Ascending aorta (tissue), 2 donors: ENCODE measurements around the gene RHOG. TPM values are rescaled to one million over a fixed set of nuclear protein-coding genes. Genes with fewer than 3 reads are reported as not detected.
"Not testable (repeated sequence)": the region's sequence is repeated elsewhere in the genome, so short reads cannot be mapped to it uniquely, and the experiment has no call there.

ENCODE experiments used
- DNase-seq, 2 donors: peaks; one replicate each; pipeline ENCODE4 v3.0.0-alpha.2; 2019; ENCODE audit warnings: low spot score in 2 of 2
- H3K27ac ChIP-seq, 2 donors: fragments of 200-600 bp; sonication (generic); one replicate each; pipeline ENCODE4 v1.5.1; 2016 to 2017; ENCODE audit warnings: mild to moderate bottlenecking in 1 of 2
- H3K27me3 ChIP-seq: fragments of 200-600 bp; sonication (generic); one replicate; pipeline ENCODE4 v1.5.1; 2017
- H3K36me3 ChIP-seq, 2 donors: fragments of 200-600 bp; sonication (generic); one replicate each; pipeline ENCODE4 v1.5.1; 2016
- H3K4me1 ChIP-seq, 2 donors: fragments of 200-600 bp; sonication (generic); one replicate each; pipeline ENCODE4 v1.5.1; 2016 to 2017; ENCODE audit warnings: mild to moderate bottlenecking in 1 of 2
- H3K4me3 ChIP-seq, 2 donors: fragments of 200-600 bp; sonication (generic); one replicate each; pipeline ENCODE4 v1.5.1; 2016 to 2017; ENCODE audit warnings: mild to moderate bottlenecking in 1 of 2
- H3K9me3 ChIP-seq, 2 donors: fragments of 200-600 bp; sonication (generic); one replicate each; pipeline ENCODE4 v1.5.1; 2016
- intact Hi-C: fragments of 100-400 bp; cut with DNase I; formaldehyde crosslinking; loops from one replicate; pipeline ENCODE4 v1.15.1; 2023
- total RNA-seq: library from RNA; depleted of rRNA; stranded (reverse); fragments of >200 nt; gene quantifications from one replicate; pipeline ENCODE4 v1.1.0, GENCODE V29; 2016
- TF ChIP-seq, protein P1 (sequence below), 3 experiments: fragments of 200-600 bp in 2 of 3; fragments of 450-650 bp in 1 of 3; sonication (generic) in 2 of 3; IDR thresholded peaks; one replicate each; pipeline ENCODE4 v1.5.1; 2016 to 2019; ENCODE audit warnings: antibody characterized with exemption in 3 of 3, mild to moderate bottlenecking in 1 of 3, moderate library complexity in 1 of 3

RHOG gene
- total RNA-seq, 1 donor from 2014 or later, result 60.7 TPM

DNA sequence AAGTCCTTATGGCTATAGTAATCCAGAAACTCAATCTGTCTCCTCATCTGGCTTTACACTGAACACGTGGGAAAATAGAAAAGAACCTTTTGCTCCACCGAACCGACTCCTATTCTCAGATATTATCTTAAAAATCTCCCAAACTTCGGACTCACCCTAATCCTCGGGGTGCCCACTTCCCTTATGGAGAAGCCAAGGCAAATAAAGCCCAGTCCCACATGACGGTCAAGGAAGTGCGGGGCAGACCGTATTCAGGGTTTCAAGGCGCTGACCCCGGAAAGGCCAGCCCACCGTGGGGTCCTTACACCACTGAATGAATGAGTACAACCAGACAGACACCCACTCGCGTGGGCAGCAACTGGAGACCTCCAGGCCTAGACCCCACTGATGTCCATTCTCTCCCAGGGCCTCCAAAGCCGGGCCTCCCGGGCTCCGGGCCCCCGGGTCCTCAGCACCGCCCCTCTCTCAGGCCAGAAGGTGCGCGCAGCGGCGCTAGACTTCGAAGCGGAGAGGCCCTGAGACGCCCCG, 43.9 kb downstream of the RHOG start:
- H3K4me3 ChIP-seq, result peak overlapping the region; percentile 85 to 86
- peak overlapping the region; percentile 95 to 96 for H3K27ac ChIP-seq
- TF ChIP-seq, protein P1, sequence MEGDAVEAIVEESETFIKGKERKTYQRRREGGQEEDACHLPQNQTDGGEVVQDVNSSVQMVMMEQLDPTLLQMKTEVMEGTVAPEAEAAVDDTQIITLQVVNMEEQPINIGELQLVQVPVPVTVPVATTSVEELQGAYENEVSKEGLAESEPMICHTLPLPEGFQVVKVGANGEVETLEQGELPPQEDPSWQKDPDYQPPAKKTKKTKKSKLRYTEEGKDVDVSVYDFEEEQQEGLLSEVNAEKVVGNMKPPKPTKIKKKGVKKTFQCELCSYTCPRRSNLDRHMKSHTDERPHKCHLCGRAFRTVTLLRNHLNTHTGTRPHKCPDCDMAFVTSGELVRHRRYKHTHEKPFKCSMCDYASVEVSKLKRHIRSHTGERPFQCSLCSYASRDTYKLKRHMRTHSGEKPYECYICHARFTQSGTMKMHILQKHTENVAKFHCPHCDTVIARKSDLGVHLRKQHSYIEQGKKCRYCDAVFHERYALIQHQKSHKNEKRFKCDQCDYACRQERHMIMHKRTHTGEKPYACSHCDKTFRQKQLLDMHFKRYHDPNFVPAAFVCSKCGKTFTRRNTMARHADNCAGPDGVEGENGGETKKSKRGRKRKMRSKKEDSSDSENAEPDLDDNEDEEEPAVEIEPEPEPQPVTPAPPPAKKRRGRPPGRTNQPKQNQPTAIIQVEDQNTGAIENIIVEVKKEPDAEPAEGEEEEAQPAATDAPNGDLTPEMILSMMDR (IDR thresholded peaks at IDR 0.05), result no peak
- H3K27me3 ChIP-seq, result no peaks in the 10 kb centered on the region
- intact Hi-C loops, result loop anchor here (1.0 to 2.0 kb wide), 3 partner anchors 44 to 374 kb away; partner anchors contain the start of gene RRM1
- no peak for DNase-seq
- H3K9me3 ChIP-seq, result no peaks in the 10 kb centered on the region
- H3K36me3 ChIP-seq, result peaks cover 5 to 22% of the 10 kb centered on the region in 2 donors
- H3K4me1 ChIP-seq, result peaks cover 0 to 21% of the 10 kb centered on the region in 2 donors

DNA sequence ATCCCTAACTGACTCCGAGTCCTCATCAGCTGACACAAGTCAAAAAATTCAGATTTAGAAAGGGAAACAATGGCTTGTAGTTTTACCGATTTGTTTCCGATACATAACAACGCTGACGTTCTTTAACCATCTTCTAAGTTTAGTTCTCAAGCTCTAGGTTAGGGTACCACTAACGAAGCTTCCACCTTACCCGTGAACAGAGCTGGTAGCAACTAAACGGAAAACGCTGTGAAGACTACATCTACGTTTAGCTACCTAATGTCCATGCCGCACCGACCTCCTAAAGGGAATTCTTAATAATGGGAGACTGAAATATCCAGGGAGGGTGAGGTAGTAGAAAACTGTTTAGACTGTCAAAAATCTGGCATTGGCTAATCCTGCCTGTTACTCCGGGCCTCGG, 44.4 kb downstream of the RHOG start:
- Histone ChIP-seq H3K36me3 (peaks cover 5 to 22% of the 10 kb centered on the region in 2 donors), H3K27me3 (no peaks in the 10 kb centered on the region), H3K9me3 (no peaks in the 10 kb centered on the region), H3K4me3 (peak overlapping the region; percentile 85 to 86), H3K4me1 (peaks cover 0 to 21% of the 10 kb centered on the region in 2 donors), H3K27ac (peak overlapping the region; percentile 95 to 96)
- intact Hi-C loops, result loop anchor here (2.0 kb wide), 1 partner anchor 374 kb away; no protein-coding TSS in a partner anchor
- TF ChIP-seq, protein P1 (IDR thresholded peaks at IDR 0.05), result no peak
- DNase-seq, result no peak

DNA sequence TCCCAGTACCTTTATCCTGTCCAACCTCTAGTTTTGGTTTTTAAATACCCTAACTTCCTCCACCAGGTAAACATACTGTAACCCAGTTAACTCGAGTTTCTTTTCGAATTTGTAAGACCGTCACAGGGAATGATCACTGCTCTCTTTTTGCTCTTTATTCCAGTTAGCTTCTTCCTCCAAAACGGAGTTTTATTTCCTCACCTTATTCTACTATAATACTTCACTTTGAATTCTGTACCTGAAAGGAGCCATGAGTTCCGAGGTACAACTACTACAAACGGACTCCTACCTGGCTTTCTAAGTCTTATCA, 44.8 kb downstream of the RHOG start:
- Histone ChIP-seq H3K27me3 (no peaks in the 10 kb centered on the region), H3K4me3 (peak overlapping the region; percentile 85 to 86), H3K4me1 (peaks cover 0 to 21% of the 10 kb centered on the region in 2 donors), H3K9me3 (no peaks in the 10 kb centered on the region), H3K36me3 (peaks cover 5 to 22% of the 10 kb centered on the region in 2 donors), H3K27ac (peak overlapping the region in 1 of 2 donors; percentile 95)
- intact Hi-C loops, result loop anchor here (2.0 kb wide), 1 partner anchor 373 kb away; no protein-coding TSS in a partner anchor
- TF ChIP-seq, protein P1 (IDR thresholded peaks at IDR 0.05), result no peak
- DNase-seq, result no peak

DNA sequence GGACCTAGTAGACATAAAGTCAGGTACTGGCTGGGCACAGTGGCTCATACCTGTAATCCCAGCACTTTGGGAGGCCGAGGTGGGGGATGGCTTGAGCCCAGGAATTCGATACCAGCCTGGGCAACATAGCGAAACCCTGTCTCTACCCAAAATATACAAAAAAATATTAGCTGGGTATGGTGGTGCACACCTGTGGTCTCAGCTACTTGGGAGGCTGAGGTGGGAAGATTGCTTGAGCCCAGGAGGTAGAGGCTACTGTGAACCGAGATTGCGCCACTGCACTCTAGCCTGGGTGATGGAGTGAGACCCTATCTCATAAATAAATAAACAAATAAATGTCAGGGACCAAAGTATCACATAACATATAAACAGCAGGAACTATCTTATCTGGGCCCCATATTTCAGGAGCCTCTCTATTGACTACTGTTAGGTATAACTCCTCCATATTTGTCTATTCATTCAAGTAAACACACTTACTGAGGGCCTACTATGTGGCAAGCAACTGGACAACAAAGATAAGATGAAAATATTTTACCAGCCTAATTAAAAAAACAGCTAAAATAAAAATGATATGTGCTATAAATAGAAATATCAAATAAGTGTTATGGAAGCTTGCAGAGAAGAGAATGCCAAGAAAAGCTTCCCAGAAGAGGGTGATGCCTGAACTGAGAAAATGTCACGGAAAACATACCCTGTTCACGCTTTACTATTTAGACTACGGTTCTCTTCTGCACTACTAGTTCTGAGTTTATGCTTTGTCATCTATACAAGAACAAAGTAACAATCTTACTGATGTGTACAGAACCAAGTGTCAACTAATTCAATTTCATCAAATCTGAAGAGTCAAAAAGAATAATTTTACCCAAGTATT, 45.4 kb downstream of the RHOG start:
- no peaks in the 10 kb centered on the region for H3K27me3 ChIP-seq
- H3K4me1 ChIP-seq, result peaks cover 0 to 21% of the 10 kb centered on the region in 2 donors
- TF ChIP-seq, protein P1 (IDR thresholded peaks at IDR 0.05), result no peak
- H3K9me3 ChIP-seq, result no peaks in the 10 kb centered on the region
- H3K27ac ChIP-seq, result peak overlapping the region in 1 of 2 donors; percentile 11
- H3K36me3 ChIP-seq, result peaks cover 5 to 22% of the 10 kb centered on the region in 2 donors
- DNase-seq, result no peak
- peak overlapping the region; percentile 85 to 86 for H3K4me3 ChIP-seq
- intact Hi-C loops, result loop anchor here (2.0 kb wide), 1 partner anchor 373 kb away; no protein-coding TSS in a partner anchor

DNA sequence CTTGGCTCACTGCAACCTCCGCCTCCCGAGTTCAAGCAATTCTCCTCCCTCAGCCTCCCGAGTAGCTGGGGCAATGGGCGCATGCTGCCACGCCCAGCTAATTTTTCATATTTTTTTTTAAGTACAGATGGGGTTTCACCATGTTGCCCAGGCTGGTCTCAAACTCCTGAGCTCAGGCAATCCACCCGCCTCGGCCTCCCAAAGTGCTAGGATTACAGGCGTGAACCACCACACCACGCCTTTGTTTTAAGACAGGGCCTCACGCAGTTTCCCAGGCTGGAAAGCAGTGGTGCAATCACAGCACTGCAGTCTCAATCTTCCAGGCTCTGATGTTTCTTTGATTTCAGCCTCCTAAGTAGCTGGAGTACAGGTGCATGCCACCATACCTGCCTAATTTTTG, 46.4 kb downstream of the RHOG start:
- H3K4me3 ChIP-seq, DNase-seq, H3K27ac ChIP-seq, intact Hi-C loops, H3K27me3 ChIP-seq, H3K9me3 ChIP-seq: not testable (repeated sequence)
- Histone ChIP-seq H3K36me3 (peaks cover 5 to 22% of the 10 kb centered on the region in 2 donors), H3K4me1 (peaks cover 0 to 23% of the 10 kb centered on the region in 2 donors)
